HepG2 (cell line): Measurements from ENCODE around the gene RCOR1. TPM values are rescaled to one million over a fixed set of nuclear protein-coding genes. Genes with fewer than 3 reads are reported as not detected.
A peak's percentile ranks its signal among the peaks of the same experiment; 100 is the strongest.

Experiments
- HOXD1 ChIP-seq: sonication (generic); formaldehyde crosslinking; IDR thresholded peaks from 2 replicates; pipeline ENCODE4 v1.5.0; 2020; ENCODE audit warnings: missing genetic modification reagents
- KAT8 ChIP-seq: IDR thresholded peaks from 2 replicates; pipeline ENCODE4 v1.6.1; 2016; ENCODE audit warnings: missing genetic modification reagents, missing compliant biosample characterization
- KDM5A ChIP-seq: fragments of 200-600 bp; sonication (generic); IDR thresholded peaks from 2 replicates; pipeline ENCODE4 v1.7.0; 2018; ENCODE audit warnings: antibody characterized with exemption, mild to moderate bottlenecking, low read length, borderline replicate concordance
- MEIS2 ChIP-seq: sonication (generic); formaldehyde crosslinking; IDR thresholded peaks from 2 replicates; pipeline ENCODE4 v1.9.0; 2021; ENCODE audit warnings: mild to moderate bottlenecking, missing genetic modification reagents
- PITX1 ChIP-seq: sonication (generic); formaldehyde crosslinking; IDR thresholded peaks from 2 replicates; pipeline ENCODE4 v1.5.1; 2020; ENCODE audit warnings: mild to moderate bottlenecking, missing genetic modification reagents
- REL ChIP-seq: sonication (generic); formaldehyde crosslinking; conservative IDR thresholded peaks from 2 replicates; pipeline ENCODE4 v1.8.0; 2022; ENCODE audit warnings: mild to moderate bottlenecking, missing genetic modification reagents, moderate library complexity
- ZNF17 ChIP-seq: sonication (generic); formaldehyde crosslinking; IDR thresholded peaks from 2 replicates; pipeline ENCODE4 v1.5.0; 2020; ENCODE audit warnings: mild to moderate bottlenecking, missing genetic modification reagents
- ZNF263 ChIP-seq: sonication (generic); formaldehyde crosslinking; IDR thresholded peaks from 2 replicates; pipeline ENCODE4 v1.4.0; 2020; ENCODE audit warnings: missing genetic modification reagents
- ZNF33A ChIP-seq: sonication (generic); formaldehyde crosslinking; IDR thresholded peaks from 2 replicates; pipeline ENCODE4 v1.5.1; 2020; ENCODE audit warnings: missing genetic modification reagents, mild to moderate bottlenecking, moderate library complexity, borderline replicate concordance
- ZNF589 ChIP-seq: sonication (generic); formaldehyde crosslinking; conservative IDR thresholded peaks from 2 replicates; pipeline ENCODE4 v1.8.0; 2022; ENCODE audit warnings: mild to moderate bottlenecking, moderate library complexity, missing genetic modification reagents
- polyA plus RNA-seq, 8 experiments: library from polyadenylated mRNA; depleted of rRNA in 3 of 8; stranded (reverse) in 7 of 8; unstranded in 1 of 8; fragments of >200 nt; fragmentation: Illumina TruSeq in 4 of 8; extraction: Trizol in 4 of 8; gene quantifications; 2 replicates each; pipeline versions ENCODE4 v1.2.1 to v1.2.3, GENCODE V29; 2011 to 2016; ENCODE audit warnings: low read depth in 4 of 8, missing spikeins in 1 of 8, mixed read lengths in 1 of 8; ENCODE audit not compliant: insufficient read depth in 1 of 8
- total RNA-seq, 5 experiments: library from RNA; depleted of rRNA; stranded (reverse); fragments of >200 nt; fragmentation: Illumina TruSeq; extraction: Trizol; gene quantifications; 2 replicates each; pipeline ENCODE4 v1.2.3, GENCODE V29; 2016; ENCODE audit warnings: low read depth in 1 of 5
- TF ChIP-seq, protein P1 (sequence below): IDR thresholded peaks from 2 replicates; pipeline ENCODE4 v1.6.1; 2016
- TF ChIP-seq, protein P2 (sequence below): IDR thresholded peaks from 2 replicates; pipeline ENCODE4 v1.6.1; 2016; ENCODE audit warnings: missing genetic modification reagents, missing compliant biosample characterization
- TF ChIP-seq, protein P3 (sequence below): sonication (generic); formaldehyde crosslinking; IDR thresholded peaks from 2 replicates; pipeline ENCODE4 v1.4.0; 2020; ENCODE audit warnings: missing genetic modification reagents
- TF ChIP-seq, protein P4 (sequence below): sonication (generic); formaldehyde crosslinking; IDR thresholded peaks from one replicate; pipeline ENCODE4 v1.5.1; 2020; ENCODE audit warnings: mild to moderate bottlenecking, missing genetic modification reagents; ENCODE audit errors: not compliant biosample characterization
- TF ChIP-seq, protein P5 (sequence below): sonication (generic); formaldehyde crosslinking; IDR thresholded peaks from 2 replicates; pipeline ENCODE4 v1.8.0; 2022; ENCODE audit warnings: mild to moderate bottlenecking, missing genetic modification reagents

RCOR1 gene
- total and polyA plus RNA-seq, 2 of the 13 experiments (the other 11 are each of a cell fraction or from before 2014, with no cell fraction given), result 10.2 to 11.1 TPM

DNA sequence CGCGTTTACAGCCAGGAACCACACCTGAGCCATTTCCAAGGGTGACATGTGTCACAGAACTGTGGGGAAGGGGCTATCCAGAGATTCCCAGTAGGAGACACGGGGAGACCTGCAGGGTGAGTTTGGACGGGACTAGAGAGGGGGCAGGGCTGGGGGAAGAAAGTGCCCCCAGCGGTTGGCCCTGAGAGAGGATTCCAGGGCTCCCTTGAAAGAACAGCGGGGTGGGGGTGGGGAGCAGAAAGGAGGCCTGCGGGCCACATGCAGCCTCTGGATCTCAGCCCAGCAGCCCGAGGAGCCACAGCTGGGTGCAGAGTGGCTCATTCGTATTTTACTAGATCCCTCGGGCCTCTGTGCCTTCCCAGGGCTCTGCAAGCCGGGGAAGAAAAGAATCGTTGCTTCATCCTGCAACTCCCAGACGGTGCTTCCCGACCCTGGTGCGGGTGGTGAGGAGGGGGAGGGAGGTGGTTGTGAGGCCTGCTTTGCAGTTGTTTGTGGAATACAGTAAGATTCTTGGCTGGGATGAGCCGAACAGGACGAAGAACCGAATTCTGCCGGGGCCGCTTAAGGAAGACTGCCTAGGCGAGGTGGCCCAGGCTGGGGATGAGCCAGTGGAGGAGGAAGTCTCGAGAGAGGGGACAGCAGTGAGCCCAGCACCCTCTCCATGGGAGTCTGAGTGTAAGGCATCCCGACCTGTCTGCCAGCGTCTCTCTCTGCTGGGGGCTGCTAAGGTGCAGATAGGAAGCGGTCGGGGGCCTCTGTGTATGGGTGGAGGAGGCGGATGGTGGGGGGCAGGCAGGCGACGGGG is 46.8 kb upstream of the RCOR1 start (continued):
- TF ChIP-seq, protein P1, sequence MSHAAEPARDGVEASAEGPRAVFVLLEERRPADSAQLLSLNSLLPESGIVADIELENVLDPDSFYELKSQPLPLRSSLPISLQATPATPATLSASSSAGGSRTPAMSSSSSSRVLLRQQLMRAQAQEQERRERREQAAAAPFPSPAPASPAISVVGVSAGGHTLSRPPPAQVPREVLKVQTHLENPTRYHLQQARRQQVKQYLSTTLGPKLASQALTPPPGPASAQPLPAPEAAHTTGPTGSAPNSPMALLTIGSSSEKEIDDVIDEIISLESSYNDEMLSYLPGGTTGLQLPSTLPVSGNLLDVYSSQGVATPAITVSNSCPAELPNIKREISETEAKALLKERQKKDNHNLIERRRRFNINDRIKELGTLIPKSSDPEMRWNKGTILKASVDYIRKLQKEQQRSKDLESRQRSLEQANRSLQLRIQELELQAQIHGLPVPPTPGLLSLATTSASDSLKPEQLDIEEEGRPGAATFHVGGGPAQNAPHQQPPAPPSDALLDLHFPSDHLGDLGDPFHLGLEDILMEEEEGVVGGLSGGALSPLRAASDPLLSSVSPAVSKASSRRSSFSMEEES (CRISPR knock-in tag), result peak; percentile 41; the same call in 1 of the 2 replicates
- TF ChIP-seq, protein P2, sequence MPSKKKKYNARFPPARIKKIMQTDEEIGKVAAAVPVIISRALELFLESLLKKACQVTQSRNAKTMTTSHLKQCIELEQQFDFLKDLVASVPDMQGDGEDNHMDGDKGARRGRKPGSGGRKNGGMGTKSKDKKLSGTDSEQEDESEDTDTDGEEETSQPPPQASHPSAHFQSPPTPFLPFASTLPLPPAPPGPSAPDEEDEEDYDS, result peak; percentile 35; the same call in 1 of the 2 replicates
- TF ChIP-seq ZNF17 (CRISPR knock-in tag), result no peak
- no peak for TF ChIP-seq PITX1
- TF ChIP-seq, protein P3, sequence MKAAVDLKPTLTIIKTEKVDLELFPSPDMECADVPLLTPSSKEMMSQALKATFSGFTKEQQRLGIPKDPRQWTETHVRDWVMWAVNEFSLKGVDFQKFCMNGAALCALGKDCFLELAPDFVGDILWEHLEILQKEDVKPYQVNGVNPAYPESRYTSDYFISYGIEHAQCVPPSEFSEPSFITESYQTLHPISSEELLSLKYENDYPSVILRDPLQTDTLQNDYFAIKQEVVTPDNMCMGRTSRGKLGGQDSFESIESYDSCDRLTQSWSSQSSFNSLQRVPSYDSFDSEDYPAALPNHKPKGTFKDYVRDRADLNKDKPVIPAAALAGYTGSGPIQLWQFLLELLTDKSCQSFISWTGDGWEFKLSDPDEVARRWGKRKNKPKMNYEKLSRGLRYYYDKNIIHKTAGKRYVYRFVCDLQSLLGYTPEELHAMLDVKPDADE, result no peak
- TF ChIP-seq HOXD1, result no peak; the same call in 1 of the 2 replicates
- 0 out of 2 replicates have a peak, but pooled peaks have one; percentile 10 for TF ChIP-seq REL (CRISPR knock-in tag)
- TF ChIP-seq KDM5A, result 0 out of 2 replicates have a peak, but pooled peaks have one; percentile 27
- TF ChIP-seq ZNF589 (CRISPR knock-in tag), result no peak
- no peak for TF ChIP-seq ZNF33A (CRISPR knock-in tag)
- TF ChIP-seq KAT8 (CRISPR knock-in tag), result peak; percentile 52; the same call in 1 of the 2 replicates
- TF ChIP-seq, protein P4, sequence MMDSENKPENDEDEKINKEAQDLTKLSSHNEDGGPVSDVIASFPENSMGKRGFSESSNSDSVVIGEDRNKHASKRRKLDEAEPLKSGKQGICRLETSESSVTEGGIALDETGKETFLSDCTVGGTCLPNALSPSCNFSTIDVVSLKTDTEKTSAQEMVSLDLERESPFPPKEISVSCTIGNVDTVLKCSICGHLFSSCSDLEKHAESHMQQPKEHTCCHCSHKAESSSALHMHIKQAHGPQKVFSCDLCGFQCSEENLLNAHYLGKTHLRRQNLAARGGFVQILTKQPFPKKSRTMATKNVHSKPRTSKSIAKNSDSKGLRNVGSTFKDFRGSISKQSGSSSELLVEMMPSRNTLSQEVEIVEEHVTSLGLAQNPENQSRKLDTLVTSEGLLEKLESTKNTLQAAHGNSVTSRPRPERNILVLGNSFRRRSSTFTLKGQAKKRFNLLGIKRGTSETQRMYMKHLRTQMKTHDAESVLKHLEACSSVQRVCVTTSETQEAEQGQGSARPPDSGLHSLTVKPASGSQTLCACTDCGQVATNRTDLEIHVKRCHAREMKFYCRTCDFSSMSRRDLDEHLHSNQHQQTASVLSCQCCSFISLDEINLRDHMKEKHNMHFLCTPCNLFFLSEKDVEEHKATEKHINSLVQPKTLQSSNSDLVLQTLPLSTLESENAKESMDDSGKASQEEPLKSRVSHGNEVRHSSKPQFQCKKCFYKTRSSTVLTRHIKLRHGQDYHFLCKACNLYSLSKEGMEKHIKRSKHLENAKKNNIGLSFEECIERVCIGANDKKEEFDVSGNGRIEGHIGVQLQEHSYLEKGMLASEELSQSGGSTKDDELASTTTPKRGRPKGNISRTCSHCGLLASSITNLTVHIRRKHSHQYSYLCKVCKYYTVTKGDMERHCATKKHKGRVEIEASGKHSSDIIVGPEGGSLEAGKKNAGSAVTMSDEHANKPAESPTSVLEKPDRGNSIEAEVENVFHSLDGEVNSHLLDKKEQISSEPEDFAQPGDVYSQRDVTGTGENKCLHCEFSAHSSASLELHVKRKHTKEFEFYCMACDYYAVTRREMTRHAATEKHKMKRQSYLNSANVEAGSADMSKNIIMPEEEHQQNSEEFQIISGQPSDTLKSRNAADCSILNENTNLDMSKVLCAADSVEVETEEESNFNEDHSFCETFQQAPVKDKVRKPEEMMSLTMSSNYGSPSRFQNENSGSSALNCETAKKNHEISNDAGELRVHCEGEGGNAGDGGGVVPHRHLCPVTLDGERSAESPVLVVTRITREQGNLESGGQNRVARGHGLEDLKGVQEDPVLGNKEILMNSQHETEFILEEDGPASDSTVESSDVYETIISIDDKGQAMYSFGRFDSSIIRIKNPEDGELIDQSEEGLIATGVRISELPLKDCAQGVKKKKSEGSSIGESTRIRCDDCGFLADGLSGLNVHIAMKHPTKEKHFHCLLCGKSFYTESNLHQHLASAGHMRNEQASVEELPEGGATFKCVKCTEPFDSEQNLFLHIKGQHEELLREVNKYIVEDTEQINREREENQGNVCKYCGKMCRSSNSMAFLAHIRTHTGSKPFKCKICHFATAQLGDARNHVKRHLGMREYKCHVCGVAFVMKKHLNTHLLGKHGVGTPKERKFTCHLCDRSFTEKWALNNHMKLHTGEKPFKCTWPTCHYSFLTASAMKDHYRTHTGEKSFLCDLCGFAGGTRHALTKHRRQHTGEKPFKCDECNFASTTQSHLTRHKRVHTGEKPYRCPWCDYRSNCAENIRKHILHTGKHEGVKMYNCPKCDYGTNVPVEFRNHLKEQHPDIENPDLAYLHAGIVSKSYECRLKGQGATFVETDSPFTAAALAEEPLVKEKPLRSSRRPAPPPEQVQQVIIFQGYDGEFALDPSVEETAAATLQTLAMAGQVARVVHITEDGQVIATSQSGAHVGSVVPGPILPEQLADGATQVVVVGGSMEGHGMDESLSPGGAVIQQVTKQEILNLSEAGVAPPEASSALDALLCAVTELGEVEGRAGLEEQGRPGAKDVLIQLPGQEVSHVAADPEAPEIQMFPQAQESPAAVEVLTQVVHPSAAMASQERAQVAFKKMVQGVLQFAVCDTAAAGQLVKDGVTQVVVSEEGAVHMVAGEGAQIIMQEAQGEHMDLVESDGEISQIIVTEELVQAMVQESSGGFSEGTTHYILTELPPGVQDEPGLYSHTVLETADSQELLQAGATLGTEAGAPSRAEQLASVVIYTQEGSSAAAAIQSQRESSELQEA, result no peak
- TF ChIP-seq, protein P5, sequence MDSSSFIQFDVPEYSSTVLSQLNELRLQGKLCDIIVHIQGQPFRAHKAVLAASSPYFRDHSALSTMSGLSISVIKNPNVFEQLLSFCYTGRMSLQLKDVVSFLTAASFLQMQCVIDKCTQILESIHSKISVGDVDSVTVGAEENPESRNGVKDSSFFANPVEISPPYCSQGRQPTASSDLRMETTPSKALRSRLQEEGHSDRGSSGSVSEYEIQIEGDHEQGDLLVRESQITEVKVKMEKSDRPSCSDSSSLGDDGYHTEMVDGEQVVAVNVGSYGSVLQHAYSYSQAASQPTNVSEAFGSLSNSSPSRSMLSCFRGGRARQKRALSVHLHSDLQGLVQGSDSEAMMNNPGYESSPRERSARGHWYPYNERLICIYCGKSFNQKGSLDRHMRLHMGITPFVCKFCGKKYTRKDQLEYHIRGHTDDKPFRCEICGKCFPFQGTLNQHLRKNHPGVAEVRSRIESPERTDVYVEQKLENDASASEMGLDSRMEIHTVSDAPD (CRISPR knock-in tag), result no peak
- no peak for TF ChIP-seq MEIS2 (CRISPR knock-in tag)
- TF ChIP-seq ZNF263 (CRISPR knock-in tag), result peak; percentile 73
